HG02970 (cell line): Measurements from ENCODE around the gene GPX5.
"Not testable (repeated sequence)": the region's sequence is repeated elsewhere in the genome, so short reads cannot be mapped to it uniquely, and the experiment has no call there.

Experiments used
- ATAC-seq: cut with Tn5 transposase; IDR thresholded peaks from one replicate; pipeline ENCODE4 v1.9.1; 2021; ENCODE audit warnings: mild to moderate bottlenecking, moderate library complexity, moderate number of reproducible peaks; ENCODE audit not compliant: unreplicated experiment, low FRiP score

GPX5 gene

GRCh38 chr6:28525496-28526039 lies at the start of gene GPX5:
Gene GPX5 (plus strand): TSS chr6:28525881. CDS start chr6:28526014, 133 bp downstream.
- ATAC-seq, result no peak

DNA sequence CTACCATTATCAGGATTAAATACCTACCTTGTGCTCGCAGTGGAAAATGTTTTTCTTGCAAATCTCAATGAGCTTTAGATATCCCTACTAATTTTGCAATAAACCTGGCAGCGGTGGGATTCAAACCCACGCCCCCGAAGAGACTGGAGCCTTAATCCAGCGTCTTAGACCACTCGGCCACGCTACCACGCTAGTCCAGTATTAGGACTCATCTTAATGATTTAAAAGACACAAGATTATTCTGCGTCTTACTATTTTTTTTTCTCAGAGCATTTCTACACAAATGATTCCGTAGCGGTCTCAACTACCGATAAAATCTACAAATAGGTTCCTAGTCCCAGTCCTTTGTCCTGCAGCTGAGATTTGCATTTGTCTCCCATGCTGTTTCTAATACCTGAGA lies 47.2 kb upstream of the GPX5 start:
- no peak for ATAC-seq

DNA sequence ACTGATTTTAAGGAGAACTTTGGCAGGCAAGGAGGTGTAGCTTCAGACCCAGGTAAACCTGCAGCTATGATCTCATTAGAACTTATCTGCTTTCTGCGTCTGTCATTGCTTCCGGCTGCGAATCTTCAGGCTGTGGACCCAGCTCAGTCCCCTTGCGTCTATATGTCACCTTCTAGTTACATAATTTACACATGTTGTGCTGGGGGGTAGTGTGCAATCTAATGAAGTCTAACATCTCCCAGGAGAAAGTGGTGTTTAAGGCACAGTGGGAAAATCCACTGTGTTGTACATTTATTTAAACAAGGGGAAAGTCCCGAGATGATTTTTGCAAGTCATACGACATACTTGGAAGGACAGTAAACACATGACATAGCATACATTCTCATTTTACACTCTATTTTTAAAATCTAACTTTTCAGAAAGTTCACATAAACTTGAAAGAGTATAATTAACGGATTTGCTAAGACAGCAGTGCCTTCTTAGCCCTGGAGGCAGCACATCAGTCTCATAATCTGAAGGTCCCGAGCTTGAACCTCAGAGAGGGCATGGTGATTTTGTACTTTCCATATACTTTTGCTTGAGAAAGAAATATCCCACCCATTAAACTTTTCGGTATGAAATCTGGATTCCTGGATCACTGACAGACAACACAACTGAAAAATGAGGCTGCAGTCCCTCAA lies 45.3 kb upstream of the GPX5 start:
- ATAC-seq, result no peak

DNA sequence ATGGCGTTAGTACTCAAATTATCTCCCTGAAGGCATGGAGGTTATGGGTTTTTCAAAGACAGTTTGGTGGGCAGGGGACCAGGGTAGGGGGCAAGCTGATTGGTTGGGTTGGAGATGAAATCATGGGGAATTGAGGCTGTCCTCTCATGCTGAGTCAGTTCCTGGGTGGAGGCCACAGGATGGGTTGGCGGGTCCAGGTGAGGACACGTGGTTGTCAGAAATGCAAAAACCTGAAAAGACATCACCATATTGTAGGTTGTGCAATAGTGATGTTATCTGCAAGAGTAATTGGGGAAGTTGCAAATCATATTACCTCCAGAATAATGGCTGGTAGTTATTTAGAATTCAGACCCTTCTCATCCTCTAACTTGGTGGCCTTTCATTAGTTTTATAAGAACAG lies 40.2 kb upstream of the GPX5 start:
- no peak for ATAC-seq

- ATAC-seq, result no peak
These were observed 39.1 kb upstream of the GPX5 start for GRCh38 chr6:28486533-28486932.

DNA sequence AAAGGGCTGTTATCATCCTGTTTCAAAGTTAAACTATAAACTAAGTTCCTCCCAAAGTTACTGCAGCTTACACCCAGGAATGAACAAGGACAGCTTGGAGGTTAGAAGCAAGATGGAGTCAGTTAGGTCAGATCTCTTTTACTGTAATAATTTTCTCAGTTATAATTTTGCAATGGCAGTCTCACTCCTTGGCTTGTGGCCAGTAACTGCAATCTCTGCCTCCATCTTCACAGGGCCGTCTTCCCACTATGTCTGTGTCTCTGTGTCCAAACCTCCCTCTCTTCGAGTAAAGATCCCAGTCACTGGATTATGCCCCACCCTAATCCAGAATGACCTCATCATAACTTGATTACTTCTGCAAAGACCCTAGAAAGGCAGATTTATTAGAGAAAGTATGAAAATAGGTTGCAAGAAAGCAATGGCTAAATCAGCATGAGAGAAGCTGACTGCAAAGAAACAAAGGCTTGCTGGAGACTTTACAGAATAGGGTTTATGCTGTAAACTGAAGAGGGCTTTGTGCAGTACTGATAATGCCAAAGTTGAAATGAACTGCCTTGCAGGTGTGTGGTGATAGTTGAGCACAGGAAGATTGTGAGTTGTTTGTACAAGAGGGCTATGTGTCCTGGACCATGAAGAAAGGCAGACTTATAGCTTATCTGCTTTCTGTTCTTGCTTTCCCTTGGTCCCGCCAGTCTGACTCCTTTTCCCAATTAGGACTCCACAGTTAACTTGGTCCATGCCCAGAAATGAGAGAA lies 38.5 kb upstream of the GPX5 start:
- no peak for ATAC-seq

- no peak for ATAC-seq
These were observed 36.7 kb upstream of the GPX5 start for GRCh38 chr6:28488916-28489365.

DNA sequence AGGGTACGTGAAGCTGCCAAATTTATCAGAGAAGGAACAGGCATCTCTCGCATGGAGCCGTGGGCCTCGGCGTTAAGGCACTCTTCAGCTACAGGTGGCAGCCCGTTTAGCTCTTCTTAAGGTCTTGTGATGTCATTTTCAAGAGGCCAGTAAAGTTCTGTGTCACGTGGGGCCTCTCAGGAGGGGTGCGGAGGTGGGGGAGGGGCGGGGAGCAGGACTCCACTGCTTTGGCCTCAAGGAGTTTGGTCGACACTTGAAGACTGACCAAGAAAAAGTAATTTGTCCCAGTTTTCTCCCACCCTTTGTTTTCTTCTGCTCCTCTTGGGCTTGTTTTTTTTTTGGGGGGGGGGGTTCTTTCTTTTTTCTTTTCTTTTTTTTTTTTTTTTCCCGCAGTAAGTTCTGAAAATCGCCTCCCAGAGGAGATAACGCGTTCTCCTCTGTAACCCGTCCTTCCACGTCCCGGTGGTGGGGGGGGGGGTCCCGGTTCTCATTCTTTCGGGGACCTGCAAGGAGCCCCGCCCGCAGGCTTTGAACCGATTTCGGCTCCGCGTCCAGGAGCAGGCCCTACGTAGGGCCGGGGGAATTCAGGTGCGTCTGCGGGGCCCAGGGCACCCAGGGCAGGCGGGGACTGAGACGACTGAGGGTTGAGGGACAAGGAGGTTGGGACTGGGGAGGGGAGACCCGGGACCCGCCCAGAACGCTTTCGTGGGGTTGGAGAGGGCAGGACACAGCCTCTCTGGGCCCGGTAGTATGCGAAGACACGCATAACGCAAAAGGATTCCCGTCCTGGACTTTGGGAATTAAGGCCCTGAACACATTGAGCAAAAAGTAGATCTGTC lies 36.1 kb upstream of the GPX5 start:
- ATAC-seq, result no peak

GRCh38 chr6:28490205-28490890 lies 35.3 kb upstream of the GPX5 start:
- no peak for ATAC-seq

DNA sequence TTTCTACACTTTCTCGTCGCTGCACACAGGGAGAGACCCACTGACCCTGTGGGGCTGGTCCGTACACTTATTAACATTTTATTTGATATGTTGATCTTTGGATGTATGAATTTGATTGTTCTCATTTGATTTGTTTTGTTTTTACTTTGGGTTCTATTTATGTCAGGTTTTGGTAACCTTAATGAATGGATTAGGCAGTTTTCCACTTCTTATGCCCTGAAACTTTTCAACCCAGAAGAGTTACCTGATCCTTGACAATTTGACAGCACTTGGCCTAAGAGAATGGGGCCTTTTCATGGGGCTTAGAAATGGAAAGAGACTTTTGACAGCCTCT lies 33.7 kb upstream of the GPX5 start:
- no peak for ATAC-seq

- ATAC-seq, result no peak
These were observed 29.4 kb upstream of the GPX5 start for GRCh38 chr6:28496099-28496779.

DNA sequence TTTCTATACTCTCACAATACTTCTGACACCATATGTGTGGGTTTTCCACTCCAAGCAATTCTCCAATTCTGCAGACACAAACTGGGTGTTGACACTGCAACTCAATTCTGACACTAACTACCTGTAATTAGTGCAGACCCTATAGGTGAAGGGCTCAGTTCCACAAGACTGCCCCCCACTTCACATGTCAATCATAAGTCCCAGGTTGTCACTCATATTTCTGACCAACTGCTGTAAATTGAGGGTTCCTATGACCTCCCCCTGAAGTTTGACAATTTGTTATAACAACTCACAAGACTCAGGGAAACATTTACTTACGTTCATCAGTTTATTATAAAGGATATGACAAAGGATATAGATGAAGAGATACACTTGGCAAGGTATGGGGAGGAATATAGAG lies 28.4 kb upstream of the GPX5 start:
- ATAC-seq, result no peak

DNA sequence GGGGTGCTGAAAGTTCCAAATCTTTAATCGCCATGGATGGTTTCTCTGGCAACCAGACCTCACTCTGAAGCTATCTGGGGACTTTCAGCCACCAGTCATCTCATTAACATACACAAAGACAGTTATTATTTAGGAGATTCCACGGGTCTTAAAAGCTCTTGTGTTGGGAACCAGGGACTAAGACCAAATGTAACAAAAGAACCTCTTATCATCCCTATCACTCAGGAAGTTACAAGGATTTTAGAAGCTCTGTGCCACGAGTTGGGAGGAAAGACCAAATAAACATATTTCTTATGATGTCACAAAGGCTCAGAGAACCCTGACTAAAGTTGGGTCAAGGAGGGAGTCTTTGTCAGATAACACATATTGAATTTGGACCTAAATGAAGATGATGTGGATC lies 27.8 kb upstream of the GPX5 start:
- no peak for ATAC-seq

- ATAC-seq, result no peak
These were observed 24.4 kb upstream of the GPX5 start for GRCh38 chr6:28501259-28501658.

DNA sequence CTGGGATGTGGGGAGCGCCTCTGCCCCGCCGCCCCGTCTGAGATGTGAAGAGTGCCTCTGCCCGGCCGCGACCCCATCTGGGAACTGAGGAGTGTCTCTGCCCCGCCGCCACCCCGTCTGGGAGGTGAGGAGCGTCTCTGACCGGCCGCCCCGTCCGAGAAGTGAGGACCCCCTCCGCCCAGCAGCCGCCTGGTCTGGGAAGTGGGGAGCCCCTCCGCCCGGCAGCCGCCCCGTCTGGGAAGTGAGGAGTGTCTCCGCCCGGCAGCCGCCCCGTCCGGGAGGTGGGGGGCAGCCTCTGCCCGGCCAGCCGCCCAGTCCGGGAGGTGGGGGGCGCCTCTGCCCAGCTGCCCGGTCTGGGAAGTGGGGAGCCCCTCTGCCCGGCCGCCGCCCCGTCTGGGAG lies 23.5 kb upstream of the GPX5 start:
- not testable (repeated sequence) for ATAC-seq

GRCh38 chr6:28502709-28503305 lies 22.9 kb upstream of the GPX5 start:
- not testable (repeated sequence) for ATAC-seq

DNA sequence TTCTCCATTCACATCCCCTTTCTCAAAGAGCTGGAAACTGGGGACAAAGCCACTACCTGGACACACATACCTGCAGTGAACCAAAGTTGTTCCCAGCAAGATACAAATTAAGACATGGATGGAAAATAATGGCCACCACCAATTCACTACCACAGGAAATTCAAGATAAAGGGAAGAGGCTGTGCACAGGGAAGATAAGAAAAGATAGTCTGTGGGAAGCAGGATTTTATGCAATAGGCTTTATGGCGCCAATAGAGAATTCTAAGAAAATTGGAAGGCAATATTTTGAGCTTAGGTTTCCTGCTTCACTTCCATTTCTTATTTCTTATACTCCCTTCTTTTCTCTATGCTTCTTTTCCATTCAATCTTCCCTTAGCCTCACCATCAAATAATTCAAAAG lies 19.9 kb upstream of the GPX5 start:
- no peak for ATAC-seq

DNA sequence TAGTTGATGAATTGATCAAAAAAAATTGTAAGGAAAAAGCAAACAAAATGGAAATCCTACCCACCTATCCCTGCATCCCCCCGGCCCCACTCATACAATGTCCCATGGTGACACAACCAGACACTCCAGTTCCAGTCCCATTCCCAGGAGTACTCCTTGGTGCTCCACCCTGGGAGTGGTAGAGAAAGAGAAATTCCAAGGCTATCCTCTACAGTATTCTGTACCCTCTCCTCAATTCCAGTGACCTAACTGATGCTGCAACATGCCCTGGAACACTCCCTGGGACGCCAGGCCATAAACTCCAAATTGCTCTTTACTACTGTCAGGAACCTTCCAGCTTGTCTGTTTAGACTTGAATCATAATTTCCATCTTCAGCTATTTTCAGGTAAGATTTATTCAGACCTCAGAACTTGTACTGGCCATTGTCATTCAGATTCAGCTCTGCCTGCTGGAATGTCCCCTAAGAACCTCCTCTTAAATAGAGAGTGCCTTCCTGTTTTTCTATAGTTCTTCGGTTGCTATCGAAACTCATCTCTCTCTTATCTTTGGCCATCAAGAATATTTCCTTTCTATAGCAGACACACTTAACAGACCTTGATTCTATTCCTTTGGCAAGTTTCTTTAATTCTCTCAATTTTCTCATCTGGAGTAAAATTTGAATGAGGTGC lies 18.7 kb upstream of the GPX5 start:
- ATAC-seq, result no peak
